HG03442 (cell line): ENCODE results near the gene ADAMTSL1.
A peak's percentile ranks its signal among the peaks of the same experiment; 100 is the strongest.

Experiments used
- ATAC-seq: cut with Tn5 transposase; IDR thresholded peaks from one replicate; pipeline ENCODE4 v1.9.1; 2021; ENCODE audit warnings: mild to moderate bottlenecking, moderate library complexity; ENCODE audit not compliant: unreplicated experiment

ADAMTSL1 gene

GRCh38 chr9:18692268-18692667 is 218.3 kb downstream of the ADAMTSL1 start:
- peak; percentile 64 for ATAC-seq

GRCh38 chr9:18692962-18693361 is 219.0 kb downstream of the ADAMTSL1 start:
- no peak for ATAC-seq

GRCh38 chr9:18694959-18695668 is 221.2 kb downstream of the ADAMTSL1 start:
- ATAC-seq = no peak

GRCh38 chr9:18698992-18699391 is 225.0 kb downstream of the ADAMTSL1 start:
- no peak for ATAC-seq

- no peak for ATAC-seq
These were observed 225.8 kb downstream of the ADAMTSL1 start for GRCh38 chr9:18699764-18700163.

GRCh38 chr9:18700714-18701113 is 226.8 kb downstream of the ADAMTSL1 start:
- ATAC-seq = no peak

- ATAC-seq = no peak
These were observed 229.4 kb downstream of the ADAMTSL1 start for GRCh38 chr9:18703151-18703900.

- no peak for ATAC-seq
These were observed 230.0 kb downstream of the ADAMTSL1 start for GRCh38 chr9:18703901-18704379.

GRCh38 chr9:18705796-18706392 is 231.9 kb downstream of the ADAMTSL1 start:
- no peak for ATAC-seq

- ATAC-seq = no peak
These were observed 232.7 kb downstream of the ADAMTSL1 start for GRCh38 chr9:18706648-18707047.

- no peak for ATAC-seq
These were observed 233.1 kb downstream of the ADAMTSL1 start for GRCh38 chr9:18707061-18707461.

- no peak for ATAC-seq
These were observed 233.7 kb downstream of the ADAMTSL1 start for GRCh38 chr9:18707489-18708205.

- no peak for ATAC-seq
These were observed 234.5 kb downstream of the ADAMTSL1 start for GRCh38 chr9:18708429-18708828.

GRCh38 chr9:18710065-18710464 is 236.1 kb downstream of the ADAMTSL1 start:
- no peak for ATAC-seq

GRCh38 chr9:18717759-18718158 is 243.8 kb downstream of the ADAMTSL1 start:
- no peak for ATAC-seq

GRCh38 chr9:18718393-18718792 is 244.4 kb downstream of the ADAMTSL1 start:
- no peak for ATAC-seq

GRCh38 chr9:18718932-18719331 is 245.0 kb downstream of the ADAMTSL1 start:
- ATAC-seq = no peak

GRCh38 chr9:18720691-18721090 is 246.7 kb downstream of the ADAMTSL1 start:
- ATAC-seq = no peak

- ATAC-seq = no peak
These were observed 247.5 kb downstream of the ADAMTSL1 start for GRCh38 chr9:18721267-18721994.

GRCh38 chr9:18721995-18722310 is 248.0 kb downstream of the ADAMTSL1 start:
- ATAC-seq = no peak

GRCh38 chr9:18722882-18723281 is 248.9 kb downstream of the ADAMTSL1 start:
- ATAC-seq = no peak
